Measurements from ENCODE around the gene CEACAM3.

DNA sequence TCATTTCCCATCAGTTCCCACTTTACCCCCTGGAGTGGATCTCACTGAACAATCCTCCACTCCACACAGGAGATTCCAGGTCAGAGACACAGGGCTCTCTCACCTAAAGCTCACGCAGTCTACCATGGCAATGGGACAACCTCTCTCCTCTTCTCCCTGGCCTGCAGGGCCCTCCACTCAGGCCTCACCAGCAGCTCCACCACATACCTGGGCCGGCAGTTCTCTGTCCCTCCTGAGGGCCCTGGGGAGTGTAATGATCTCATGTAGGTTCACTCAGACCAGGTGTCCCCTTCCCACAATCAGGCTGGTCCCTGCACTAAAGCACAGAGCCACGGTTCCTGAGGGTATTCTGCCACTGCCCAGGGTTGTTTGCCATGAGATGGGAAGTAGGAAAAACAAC is 15.6 kb downstream of the CEACAM3 start:
- no peak for TF ChIP-seq CTCF (IDR thresholded peaks at IDR 0.05; ENCODE audit: low read length)
- TF ChIP-seq EZH2 (IDR thresholded peaks at IDR 0.05; ENCODE audit: borderline replicate concordance, low read length), result no peak

Data from OCI-LY1 (cell line).